Ureter (tissue), 1 donor: ENCODE measurements around the gene SGF29. TPM values are rescaled to one million over a fixed set of nuclear protein-coding genes. Genes with fewer than 3 reads are reported as not detected.
"Not testable (repeated sequence)": the region's sequence is repeated elsewhere in the genome, so short reads cannot be mapped to it uniquely, and the experiment has no call there.

Source experiments
- DNase-seq: peaks from one replicate; pipeline ENCODE4 v3.0.0-alpha.2; 2020; ENCODE audit warnings: low spot score
- total RNA-seq: library from RNA; stranded (reverse); gene quantifications from one replicate; pipeline ENCODE4 v1.2.4, GENCODE V29; 2023
- donor health status: DM: yes; HTN: yes; CAD: no.

SGF29 gene
- total RNA-seq, 1 donor from 2014 or later: 38.3 TPM

GRCh38 chr16:28532940-28533647, 20.6 kb upstream of the SGF29 start:
- no peak for DNase-seq

DNA sequence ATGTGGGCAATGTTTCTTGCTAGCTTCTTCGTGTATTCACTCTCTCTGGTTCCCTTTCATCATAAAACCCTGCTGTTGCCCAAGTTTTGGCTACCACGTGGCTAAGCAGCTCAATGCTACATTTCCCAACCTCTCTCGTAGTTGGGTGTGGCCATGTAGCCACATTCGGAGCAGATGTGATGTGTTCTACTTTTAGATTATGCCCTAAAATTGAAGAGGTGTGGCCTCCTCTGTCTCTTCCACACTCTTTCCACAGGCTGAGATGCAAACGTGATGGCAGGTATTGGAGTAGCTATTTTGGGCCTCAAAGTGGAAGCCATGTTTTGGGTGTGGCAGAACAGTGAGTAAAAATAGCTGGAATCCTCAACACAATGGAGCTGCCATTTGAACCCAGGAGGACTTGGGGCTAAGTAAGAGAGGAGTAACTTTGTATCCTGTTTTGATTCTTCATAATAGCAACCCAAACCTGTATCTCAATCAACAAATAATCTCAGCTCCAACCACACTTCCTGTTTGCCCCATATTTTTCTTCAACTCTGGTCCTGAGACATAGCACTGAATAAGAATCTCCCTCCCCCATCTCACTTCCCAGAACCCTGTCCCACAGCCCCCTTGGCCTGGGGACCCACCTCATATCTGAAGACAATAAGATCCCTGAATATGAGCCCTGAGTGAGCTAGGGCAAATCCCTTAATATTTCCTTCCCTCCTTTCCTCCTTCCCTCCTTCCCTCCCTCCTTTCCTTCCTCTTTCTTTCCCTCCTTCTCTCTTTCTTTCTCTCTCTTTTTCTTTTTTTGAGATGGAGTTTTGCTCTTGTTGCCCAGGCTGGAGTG, 19.0 kb upstream of the SGF29 start:
- DNase-seq: no peak

- peak; percentile 75 for DNase-seq
Observed at GRCh38 chr16:28537076-28537475, 16.6 kb upstream of the SGF29 start.

DNA sequence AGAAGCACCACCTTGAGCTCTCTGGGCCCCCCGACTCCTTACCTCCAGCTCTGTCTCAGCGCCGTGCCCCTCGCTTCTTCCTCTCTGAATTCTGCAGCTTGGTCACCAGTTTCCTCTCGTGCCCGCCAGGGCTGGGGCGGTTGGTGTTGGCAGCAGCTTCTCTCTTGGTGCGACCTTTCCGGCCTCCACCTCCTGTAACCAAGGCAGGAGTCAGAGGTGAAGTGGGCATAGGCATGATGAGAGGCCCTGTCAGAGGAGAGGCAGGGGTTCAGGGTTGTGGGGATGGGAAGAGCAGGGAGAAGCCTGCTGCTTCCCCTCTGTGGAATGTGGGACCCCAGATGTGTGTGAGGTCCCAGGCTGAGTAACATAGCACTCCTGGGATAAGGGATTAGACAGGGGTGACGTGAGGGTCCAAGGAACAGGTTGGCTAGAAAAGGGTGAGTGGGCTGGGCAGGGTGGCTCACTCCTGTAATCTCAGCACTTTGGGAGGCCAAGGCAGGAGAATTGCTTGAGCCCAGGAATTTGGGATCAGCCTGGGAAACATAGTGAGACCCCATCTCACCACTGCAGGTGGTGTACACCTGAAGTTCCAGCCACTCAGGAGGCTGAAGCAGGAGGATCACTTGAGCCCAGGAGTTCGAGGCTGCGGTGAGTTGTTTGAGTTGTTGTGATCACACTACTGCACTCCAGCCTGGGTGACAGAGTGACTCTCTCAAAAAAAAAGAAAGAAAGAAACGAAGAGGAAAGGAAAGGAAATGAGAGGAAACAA, 15.6 kb upstream of the SGF29 start:
- no peak for DNase-seq

DNA sequence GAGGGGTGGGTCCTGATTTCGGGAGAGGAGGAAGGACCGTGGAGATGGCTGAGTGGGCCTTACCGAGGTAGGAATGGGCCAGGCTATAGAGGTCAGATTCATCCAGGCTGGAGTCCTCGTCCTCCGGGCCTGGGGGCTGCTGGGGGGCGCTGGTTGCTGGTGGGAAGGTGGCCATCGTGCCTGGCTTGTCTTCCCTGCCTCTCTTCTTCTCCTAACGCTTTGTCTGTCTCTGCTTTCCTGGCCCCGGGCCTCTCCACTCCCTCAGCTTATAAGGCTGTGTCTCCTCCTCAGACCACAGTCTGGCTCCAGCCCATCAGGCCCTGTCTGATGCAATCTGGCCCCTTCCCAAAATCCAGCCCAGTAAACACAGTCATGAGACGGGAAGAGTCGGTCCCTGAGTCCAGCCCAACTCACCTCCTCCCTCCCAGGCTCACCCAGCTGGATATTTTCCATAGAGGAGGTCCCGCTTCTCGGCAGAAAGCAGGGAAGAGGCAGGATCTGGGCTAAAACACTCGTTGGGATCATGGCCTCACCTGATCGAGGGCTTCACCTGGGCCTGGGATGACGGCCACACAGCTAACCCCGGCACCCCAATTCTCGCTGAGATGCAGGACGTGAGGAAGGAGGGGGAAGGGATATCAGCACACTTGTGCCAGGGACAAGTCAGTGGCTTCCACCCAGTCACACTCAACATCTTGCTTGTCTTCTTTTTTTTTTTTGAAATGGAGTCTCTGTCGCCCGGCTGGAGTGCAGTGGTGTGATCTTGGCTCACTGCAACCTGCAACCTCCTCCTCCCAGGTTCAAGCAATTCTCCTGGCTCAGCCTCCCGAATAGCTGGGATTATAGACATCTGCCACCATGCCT, 14.8 kb upstream of the SGF29 start, which contains the start of gene NUPR1:
Gene NUPR1, minus strand, starts transcription at position 242 of the 864 bp plus-strand sequence. Its CDS starts 67 bp downstream, at position 175.
- peak; percentile 97 for DNase-seq

GRCh38 chr16:28540346-28540745, 13.4 kb upstream of the SGF29 start:
- DNase-seq: no peak

GRCh38 chr16:28542646-28543045, 11.1 kb upstream of the SGF29 start:
- DNase-seq: no peak

DNA sequence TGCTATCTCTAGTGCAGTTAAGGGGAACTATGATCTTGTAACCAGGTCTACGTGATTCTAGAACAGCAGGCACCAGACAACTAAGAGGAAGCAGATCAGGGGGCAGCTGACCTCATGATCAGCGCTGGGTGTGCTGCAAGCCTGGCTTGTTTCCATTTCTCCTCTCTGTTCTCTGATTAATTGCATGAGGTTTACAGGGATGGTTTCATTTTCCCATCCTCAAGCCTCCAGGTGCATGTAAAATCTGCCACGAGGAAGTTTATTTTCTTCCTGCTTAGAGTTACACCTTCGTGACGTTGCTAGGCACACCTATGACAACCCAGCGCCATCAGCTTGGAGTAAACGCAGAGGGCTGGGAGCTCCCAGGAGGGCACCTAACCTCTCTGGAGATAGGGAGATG, 10.6 kb upstream of the SGF29 start:
- peak; percentile 60 for DNase-seq

DNA sequence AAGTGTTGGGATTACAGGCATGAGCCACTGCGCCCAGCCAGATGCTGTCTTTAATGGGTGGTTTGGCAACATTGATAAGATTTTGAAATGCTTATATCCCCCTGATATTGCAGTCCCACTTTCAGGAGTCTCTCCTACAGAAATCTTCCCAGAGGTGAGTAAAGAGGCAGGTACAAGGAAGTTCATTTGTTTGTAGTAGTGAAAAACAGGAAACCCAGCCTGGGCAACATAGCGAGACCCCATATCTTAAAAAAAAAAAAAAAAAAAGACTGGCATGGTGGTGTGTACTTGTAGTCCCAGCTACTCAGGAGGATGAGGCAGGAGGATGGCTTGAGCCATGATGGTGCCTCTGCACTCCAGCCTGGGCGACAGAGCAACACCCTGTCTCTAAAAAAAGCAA, 8.7 kb upstream of the SGF29 start:
- no peak for DNase-seq

- not testable (repeated sequence) for DNase-seq
Observed at GRCh38 chr16:28545964-28546363, 7.8 kb upstream of the SGF29 start.

- no peak for DNase-seq
Observed at GRCh38 chr16:28546626-28547025, 7.1 kb upstream of the SGF29 start.

- DNase-seq: no peak
Observed at GRCh38 chr16:28548306-28548802, 5.4 kb upstream of the SGF29 start.

DNA sequence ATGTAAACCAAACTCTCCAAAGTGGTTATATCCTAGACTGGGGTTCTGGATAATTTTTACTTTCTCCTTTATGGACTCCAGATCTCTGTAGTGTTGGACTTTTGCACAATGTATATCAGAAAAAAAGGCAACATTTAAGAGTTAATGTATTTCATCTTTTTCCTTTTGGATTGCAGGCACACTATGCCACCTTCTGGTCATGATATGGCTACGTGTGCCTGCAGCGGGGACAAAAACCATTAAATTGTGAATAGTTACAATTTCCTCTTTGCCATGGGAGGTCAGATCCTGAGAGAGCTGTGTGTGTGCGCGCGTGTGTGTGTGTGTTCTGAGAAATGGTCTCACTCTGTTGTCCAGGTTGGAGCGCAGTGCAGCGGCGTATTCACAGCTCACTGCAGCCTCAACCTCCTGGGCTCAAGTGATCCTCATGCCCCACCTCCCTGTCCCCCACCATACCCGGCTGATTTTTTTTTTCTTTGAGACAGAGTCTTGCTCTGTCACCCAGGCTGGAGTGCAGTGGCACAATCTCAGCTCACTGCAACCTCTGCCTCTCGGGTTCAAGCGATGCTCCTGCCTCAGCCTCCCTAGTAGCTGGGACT, 4.3 kb upstream of the SGF29 start:
- no peak for DNase-seq

GRCh38 chr16:28554634-28555423, 1.1 kb downstream of the SGF29 start:
- DNase-seq: no peak

- DNase-seq: no peak
Observed at GRCh38 chr16:28555561-28555960, 1.8 kb downstream of the SGF29 start.

GRCh38 chr16:28556914-28557320, 3.2 kb downstream of the SGF29 start:
- DNase-seq: no peak

GRCh38 chr16:28558456-28558855, 4.7 kb downstream of the SGF29 start:
- DNase-seq: no peak

GRCh38 chr16:28561557-28562187, 8.0 kb downstream of the SGF29 start:
- DNase-seq: no peak

- no peak for DNase-seq
Observed at GRCh38 chr16:28562199-28562598, 8.5 kb downstream of the SGF29 start.
